ENCODE data around the gene DUSP6.

Gene DUSP6

DNA sequence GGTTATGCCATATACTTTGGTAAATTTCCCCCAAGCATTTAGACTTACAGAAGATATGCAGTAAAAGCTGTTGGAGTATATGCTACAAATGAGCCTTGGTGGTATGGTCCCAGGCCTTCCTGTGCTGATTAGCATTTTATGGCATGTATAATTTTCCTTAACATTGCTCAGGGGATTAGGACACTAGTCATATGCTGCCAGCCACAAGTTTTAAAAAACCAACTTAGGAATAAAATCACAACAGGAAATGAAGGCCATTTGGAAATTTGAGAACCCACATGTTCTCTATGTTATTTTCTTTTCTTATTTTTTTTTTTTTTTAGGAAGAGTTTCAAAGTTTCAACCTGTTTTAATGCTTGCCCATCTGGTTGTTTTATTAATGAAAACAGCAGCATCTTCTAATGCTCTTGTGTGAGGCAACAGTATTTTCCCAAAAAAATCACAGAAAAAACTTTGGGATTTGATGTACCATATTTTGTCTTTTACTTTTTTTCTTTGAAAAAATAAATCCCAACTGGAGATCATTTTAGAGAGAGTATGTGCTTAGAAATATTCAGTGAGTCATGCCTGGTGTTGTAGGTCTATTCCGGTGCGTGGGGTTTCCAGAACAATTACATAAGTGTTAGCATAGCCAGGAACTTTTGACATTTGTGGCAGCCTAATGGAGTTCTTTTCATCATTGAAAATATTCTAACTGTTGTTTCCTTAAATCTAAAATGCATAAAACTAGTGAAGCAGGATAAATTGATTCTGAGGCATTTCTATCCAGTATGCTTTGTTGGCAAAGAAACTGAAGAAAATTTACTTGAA lies 21.7 kb upstream of the DUSP6 start:
- no peak for DNase-seq

DNA sequence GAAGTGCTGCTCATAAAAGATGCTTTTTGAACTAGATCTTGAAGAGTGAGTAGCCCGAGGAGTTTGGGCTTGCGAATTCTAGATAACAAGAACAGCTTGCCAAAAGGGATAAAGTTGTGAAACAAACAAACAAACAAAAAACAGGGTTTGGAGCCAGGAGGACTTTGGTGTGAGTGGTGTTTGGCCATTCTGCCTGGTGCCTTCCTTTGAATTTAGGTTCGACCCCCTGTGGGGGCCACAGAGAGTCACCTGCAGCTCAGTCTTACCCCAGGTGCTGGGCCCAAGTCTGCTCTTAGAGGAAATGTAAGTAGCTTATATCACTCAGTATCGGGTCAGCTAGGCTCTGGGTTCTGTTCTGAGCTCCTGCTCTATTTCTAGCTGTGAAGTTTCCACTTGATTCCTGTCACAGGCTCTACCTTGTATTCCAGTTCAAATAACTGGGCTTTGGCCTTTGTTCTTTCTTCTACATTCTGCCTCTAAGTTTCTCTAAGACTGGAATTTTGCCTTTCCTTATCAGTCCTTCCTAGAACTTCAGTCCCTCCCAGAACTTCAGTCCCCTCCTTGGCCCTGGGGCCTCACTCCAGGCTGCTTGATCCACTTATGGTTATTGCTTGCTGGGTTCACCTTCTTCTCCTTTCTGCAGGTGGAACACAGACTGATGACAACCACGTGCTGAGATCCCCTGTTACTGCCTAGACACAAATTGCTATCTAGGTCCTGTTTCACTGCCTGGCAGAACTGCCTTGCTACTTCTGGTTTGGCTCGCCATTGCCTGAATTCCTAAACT lies 20.5 kb upstream of the DUSP6 start:
- no peak for DNase-seq

DNA sequence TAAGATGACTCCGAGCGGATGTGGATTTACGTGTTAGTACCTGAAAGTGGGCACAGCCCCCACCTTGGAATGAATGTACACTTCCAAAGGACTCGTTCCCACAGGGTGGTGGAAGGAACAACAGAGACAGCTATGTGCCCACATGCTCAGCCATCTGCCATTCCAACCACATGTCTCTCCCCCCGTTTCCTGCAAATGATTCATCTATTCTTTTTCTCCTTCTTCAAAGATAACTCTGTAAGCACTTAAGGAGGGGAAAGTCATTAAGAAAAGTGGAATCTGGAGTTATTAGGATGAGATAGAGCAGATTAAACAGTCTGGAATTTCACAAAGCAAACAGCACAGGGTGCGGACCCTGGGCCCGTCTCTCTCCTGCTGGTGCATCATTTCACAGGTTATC lies 18.5 kb upstream of the DUSP6 start:
- no peak for DNase-seq

- no peak for DNase-seq
Observed at GRCh38 chr12:89370421-89370831, 18.1 kb upstream of the DUSP6 start.

DNA sequence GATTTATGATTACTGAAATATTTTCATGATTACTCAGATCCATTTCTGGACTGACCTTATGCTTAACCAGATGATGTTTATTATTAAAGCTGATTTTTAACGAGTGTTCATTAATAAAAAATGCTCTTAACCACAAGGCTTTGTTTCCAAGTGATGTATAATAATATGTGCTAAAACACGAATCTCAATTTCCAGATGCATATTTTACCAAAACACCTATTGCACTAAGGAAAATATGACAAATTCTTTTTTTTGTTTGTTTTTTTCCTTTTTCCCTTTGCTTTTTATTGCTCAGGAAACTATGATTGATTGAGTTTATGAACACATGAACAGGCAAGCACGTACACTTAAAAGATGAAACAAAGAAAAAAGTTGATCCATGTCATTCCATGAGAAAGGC lies 16.9 kb upstream of the DUSP6 start:
- no peak for DNase-seq

DNA sequence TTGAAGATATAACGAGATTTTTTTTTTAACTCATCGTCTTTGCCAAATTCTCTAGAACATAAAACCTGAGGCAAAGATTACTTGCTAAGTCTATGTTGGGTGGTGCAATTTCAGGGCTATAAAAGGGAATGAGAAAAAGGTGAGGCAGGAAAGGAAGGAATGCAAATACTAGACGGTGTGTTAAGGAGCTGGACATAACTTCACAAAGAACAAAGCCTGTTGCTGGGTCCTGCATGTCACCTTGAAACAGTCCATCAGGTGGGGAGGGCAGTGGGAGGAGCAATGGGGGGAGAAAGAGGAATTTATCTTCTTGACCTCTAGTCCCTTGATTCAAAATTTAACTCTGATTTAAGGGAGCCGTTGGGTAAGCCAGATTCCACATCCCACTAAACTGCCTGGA lies 16.1 kb upstream of the DUSP6 start:
- no peak for DNase-seq

DNA sequence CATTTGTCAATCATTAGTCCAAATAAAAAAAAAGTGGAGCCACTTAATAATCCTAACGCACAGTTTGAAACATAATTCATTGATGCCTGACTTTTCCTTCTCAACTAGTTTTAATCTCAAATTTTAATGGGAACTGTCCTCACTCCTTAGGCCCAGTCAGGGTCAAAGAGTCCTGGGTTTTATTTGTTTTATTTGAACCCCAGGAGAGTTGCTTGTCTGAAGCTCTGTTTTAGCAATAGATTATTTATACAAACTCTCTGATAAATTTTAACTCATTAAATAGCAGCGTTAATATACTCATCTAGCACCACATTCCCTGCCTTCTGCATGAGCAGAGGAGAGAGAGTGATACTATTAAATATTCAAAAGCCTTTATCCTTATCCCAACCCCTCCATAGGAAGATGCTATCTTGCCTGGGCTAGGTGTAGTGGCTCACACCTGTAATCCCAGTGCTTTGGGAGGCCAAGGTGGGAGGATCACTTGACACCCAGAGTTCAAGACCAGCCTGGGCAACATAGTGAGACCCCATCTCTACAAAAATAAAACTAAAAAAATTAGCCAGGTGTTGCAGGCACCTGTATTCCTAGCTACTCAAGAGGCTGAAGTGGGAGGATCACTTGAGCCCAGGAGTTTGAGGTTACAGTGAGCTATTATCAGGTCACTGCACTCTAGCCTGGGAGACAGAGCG lies 14.5 kb upstream of the DUSP6 start:
- no peak for DNase-seq

- no peak for DNase-seq
Observed at GRCh38 chr12:89364631-89365030, 12.3 kb upstream of the DUSP6 start.

GRCh38 chr12:89364058-89364457 lies 11.8 kb upstream of the DUSP6 start:
- no peak for DNase-seq

DNA sequence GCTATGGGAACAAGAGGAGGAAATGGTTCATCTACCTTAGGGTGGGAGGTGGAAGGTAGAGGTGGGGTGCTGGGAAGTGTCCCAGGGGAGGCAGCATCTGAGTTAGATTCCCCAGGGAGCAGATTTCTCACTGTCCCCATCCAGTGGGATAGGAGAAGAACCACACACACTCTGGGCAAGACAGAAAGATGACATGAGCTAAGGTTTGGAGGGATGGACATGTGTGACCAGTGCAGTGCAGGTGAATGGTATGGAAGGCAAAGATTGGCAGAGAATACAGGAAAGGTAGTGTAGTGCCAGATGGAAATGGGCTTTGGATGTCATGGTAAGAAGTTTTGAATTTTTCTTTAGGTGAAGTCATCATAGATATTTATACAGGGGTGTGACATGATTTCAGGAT lies 11.3 kb upstream of the DUSP6 start:
- DNase-seq = no peak

DNA sequence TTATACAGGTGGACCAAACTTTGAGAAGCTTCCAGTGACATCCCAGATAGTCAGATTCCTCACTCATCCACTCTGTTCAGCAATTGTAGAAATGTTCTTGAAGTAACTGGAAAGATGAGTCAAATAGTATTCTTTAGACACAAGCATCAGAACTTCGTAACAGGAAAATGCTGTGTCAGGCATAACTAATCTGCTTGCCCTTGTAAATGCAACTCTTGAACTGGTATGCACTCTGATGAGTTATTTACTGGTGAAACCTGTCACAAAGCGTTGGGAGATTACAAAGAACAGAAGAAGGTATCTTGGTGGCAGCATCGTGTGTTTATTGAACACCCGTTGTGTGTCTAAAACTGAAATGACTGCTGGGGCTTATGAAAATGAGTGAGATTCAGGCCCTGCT lies 10.8 kb upstream of the DUSP6 start:
- DNase-seq = no peak

- no peak for DNase-seq
Observed at GRCh38 chr12:89359615-89360014, 7.3 kb upstream of the DUSP6 start.

DNA sequence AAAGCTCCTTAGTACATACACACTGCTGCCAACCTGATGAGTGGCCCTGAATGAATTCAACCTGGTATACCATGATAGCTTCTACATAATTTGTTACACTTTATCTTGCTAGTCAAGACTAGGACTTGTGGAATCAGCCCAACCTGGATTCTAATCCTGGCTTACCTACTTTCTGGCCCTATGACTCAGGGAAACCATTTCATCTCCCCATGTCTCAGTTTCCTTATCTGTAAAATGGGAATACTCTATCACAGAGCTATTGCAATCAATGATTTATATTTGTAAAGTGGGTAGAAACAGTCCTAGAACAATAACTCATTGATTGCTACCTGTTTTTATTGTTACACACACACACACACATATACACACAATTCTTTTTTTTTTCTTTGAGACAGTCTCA lies 6.5 kb upstream of the DUSP6 start:
- no peak for DNase-seq

DNA sequence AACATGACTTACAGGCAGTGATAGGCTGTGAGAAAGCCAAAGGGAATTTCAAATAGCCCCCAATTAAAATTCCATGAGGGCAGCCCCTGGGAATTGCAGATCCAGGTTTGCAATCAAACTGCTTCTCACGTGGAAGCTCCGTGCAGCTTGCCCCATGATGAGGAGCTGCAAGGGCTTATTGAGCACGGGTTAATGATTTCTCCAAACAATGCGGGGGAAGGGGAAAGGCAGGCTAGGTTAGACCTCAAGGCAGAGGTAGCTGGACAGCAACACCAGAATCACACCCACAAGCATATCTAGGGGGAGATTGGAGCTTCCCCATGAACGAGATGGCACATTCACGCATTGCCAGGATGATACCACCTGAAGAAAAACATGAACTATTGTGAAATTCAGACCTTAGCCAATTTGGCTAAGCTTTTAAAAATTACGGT lies 5.0 kb upstream of the DUSP6 start:
- no peak for DNase-seq

DNA sequence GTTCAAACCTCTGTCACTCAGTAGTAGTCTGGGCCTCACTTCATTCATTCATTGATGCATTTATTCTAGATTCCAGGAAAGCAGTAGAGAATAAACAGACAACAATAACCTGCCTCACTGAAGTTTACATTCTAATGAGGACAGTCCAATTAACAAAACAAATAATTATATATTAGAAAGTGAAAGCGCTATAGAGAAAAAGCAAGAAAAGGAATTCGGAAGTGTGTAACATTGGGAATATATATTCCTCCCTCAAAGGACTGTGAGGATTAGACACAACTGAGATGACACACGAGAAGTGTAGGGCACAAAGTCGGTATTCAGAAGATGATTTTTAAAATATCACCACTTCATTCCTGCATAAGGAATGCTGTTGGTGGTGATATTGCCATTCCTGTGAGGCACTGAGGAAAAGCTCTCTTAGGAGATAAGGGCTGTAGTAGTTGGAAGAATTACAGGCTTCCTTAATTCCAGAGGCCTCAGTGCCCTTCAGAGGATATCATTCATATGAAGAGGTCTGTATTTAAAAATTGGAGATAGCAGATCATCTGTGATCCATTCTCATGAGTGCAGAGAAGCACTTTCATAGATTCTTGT lies 3.9 kb upstream of the DUSP6 start:
- DNase-seq = no peak

DNA sequence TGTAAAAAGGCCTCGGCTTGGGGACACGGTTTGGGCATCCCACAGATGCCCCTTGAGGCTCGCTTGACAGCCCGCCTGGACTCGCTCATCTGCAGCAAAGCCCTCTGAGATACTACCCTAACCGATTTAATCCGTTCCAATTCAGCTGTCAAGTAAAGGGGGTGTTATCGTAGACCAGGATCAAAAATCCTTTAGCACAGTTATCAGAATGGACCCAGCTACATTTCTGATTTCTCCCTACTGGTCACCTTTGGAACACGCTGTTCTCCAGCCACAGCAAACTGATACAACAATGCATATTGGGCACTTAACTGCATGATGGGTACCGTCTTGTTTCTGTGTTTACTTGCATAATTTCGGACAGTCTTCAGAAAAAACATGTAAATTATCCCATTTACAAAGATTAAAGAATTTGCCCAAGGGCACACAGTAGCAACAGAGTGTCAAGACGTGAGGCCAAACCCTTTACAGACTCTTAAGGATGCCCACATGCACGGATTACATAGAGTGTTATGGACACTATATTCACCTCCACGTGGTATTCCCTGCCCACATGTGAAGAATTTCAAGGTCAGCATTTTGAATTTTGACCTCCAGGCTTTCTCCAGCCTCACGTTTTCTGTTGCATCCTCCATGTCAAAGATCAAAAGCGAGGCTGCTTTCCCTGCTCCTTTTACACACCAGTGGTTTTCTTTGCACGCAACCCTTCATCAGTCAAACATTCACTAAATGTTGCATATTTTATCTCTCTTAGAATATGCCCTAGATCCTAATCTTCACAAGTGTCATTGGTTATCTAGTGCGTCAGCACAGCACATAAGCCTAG lies 3.2 kb upstream of the DUSP6 start:
- no peak for DNase-seq

DNA sequence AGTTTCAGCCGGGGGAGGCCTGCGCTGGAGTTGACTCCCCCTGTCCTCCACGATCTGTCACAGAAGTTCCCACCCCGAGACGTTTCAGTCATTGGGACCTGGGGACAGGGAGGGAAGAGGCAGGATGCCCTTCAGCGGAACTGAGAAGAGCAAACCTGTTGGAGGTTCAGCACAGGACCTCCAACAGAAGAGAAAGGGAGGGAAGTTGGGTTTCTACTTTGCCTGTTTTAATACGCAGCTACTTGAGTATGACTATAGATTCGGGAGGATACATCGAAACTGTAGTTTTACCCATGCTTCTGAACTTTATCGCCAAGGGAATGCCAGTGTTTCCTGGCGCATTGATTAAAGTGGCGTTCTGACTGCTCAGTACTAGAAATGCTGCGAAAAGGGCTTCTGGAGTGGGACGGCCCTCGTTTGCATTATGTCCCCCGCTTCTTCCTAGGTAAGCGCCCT lies 2.3 kb upstream of the DUSP6 start:
- DNase-seq = peak; percentile 33

GRCh38 chr12:89353823-89354611 lies 1.7 kb upstream of the DUSP6 start:
- DNase-seq = peak; percentile 89

- DNase-seq = peak; percentile 86
Observed at GRCh38 chr12:89353188-89353822, 1.0 kb upstream of the DUSP6 start.

GRCh38 chr12:89352242-89352491 lies 134 bp downstream of the DUSP6 start:
- DNase-seq = no peak
